RWPE1 (cell line): Measurements from ENCODE around the gene CCDC148.
"Not testable (repeated sequence)": the region's sequence is repeated elsewhere in the genome, so short reads cannot be mapped to it uniquely, and the experiment has no call there.

Experiments used
- CTCF ChIA-PET: fragments of 350-600 bp; sonication (Branson Sonifier 250); formaldehyde crosslinking; extraction: SDS; loops from one replicate; lab custom pipeline; 2021; lab: Yijun Ruan, JAX
- POLR2A ChIA-PET: fragments of 400-600 bp; formaldehyde crosslinking; extraction: SDS; loops from one replicate; lab custom pipeline; 2020; ENCODE audit warnings: antibody characterized with exemption; ENCODE audit not compliant: low non-redundant PET; lab: Yijun Ruan, JAX
- DNase-seq: peaks from one replicate; pipeline ENCODE4 v3.0.0; 2012; ENCODE audit warnings: low spot score
- H3K27ac ChIP-seq: fragments of 450-650 bp; 2 replicates; pipeline ENCODE4 v1.5.1; 2017
- TF ChIP-seq, protein P1 (sequence below): fragments of 450-650 bp; conservative IDR thresholded peaks from 2 replicates; pipeline ENCODE4 v1.5.1; 2017; ENCODE audit warnings: low read depth, mild to moderate bottlenecking

CCDC148 gene

DNA sequence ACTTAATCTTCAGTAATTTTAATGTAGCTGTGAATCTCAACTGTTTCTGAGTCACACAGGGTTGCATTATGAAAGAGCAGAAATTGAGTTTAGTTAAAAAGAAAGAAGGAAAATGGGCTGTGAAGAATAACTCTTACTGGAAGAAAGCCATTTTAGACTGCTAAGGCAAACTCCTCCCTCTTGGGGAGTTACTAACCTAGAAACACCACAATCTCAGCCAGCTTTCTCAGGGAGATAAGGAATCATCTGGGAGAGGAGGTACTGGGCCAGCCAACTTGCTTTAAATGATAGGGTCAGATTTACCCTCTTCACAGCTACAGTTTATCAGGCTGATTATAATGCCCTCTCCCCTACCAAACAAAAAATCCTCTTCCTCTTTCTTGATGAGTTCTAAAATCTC, 119.5 kb downstream of the CCDC148 start:
- CTCF ChIA-PET: no interaction called here
- no peak for DNase-seq
- H3K27ac ChIP-seq: no peak overlapping the region
- POLR2A ChIA-PET: no interaction called here
- TF ChIP-seq, protein P1, sequence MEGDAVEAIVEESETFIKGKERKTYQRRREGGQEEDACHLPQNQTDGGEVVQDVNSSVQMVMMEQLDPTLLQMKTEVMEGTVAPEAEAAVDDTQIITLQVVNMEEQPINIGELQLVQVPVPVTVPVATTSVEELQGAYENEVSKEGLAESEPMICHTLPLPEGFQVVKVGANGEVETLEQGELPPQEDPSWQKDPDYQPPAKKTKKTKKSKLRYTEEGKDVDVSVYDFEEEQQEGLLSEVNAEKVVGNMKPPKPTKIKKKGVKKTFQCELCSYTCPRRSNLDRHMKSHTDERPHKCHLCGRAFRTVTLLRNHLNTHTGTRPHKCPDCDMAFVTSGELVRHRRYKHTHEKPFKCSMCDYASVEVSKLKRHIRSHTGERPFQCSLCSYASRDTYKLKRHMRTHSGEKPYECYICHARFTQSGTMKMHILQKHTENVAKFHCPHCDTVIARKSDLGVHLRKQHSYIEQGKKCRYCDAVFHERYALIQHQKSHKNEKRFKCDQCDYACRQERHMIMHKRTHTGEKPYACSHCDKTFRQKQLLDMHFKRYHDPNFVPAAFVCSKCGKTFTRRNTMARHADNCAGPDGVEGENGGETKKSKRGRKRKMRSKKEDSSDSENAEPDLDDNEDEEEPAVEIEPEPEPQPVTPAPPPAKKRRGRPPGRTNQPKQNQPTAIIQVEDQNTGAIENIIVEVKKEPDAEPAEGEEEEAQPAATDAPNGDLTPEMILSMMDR: no peak

DNA sequence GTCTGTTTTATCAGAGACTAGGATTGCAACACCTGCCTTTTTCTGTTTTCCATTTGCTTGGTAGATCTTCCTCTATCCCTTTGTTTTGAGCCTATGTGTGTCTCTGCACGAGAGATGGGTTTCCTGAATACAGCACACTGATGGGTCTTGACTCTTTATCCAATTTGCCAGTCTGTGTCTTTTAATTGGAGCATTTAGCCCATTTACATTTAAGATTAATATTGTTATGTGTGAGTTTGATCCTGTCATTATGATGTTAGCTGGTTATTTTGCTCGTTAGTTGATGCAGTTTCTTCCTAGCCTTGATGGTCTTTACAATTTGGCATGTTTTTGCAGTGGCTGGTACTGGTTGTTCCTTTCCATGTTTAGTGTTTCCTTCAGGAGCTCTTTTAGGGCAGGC, 124.8 kb downstream of the CCDC148 start:
- CTCF ChIA-PET, H3K27ac ChIP-seq, DNase-seq, POLR2A ChIA-PET: not testable (repeated sequence)

- H3K27ac ChIP-seq: no peak overlapping the region
- TF ChIP-seq, protein P1: no peak
- no peak for DNase-seq
- CTCF ChIA-PET: no interaction called here
- POLR2A ChIA-PET: no interaction called here
Measured at GRCh38 chr2:158325782-158326340, 130.7 kb downstream of the CCDC148 start.

GRCh38 chr2:158325031-158325781, 131.3 kb downstream of the CCDC148 start:
- DNase-seq: peak; percentile 51
- no peak overlapping the region for H3K27ac ChIP-seq
- CTCF ChIA-PET: no interaction called here
- POLR2A ChIA-PET: no interaction called here
- TF ChIP-seq, protein P1: no peak

GRCh38 chr2:158323381-158323780, 133.2 kb downstream of the CCDC148 start:
- TF ChIP-seq, protein P1: no peak
- DNase-seq: no peak
- ChIA-PET POLR2A (no interaction called here), CTCF (no interaction called here)
- H3K27ac ChIP-seq: no peak overlapping the region

- TF ChIP-seq, protein P1: no peak
- peak; percentile 73 for DNase-seq
- CTCF ChIA-PET: interaction anchor here (0.6 to 0.7 kb wide), 2 partner anchors 28 to 1676 kb away, joined by 3 read pairs; no protein-coding TSS in a partner anchor
- no peak overlapping the region for H3K27ac ChIP-seq
- POLR2A ChIA-PET: interaction anchor here (0.6 to 0.7 kb wide), 2 partner anchors 134 to 251 kb away, joined by 3 to 5 read pairs; no protein-coding TSS in a partner anchor
Measured at GRCh38 chr2:158321264-158321663, 135.3 kb downstream of the CCDC148 start.

- POLR2A ChIA-PET: no interaction called here
- H3K27ac ChIP-seq: no peak overlapping the region
- CTCF ChIA-PET: no interaction called here
- no peak for DNase-seq
- TF ChIP-seq, protein P1: no peak
Measured at GRCh38 chr2:158319269-158319668, 137.3 kb downstream of the CCDC148 start.
